HG03342 (cell line): ENCODE measurements around the gene RAB11FIP3.

Source experiments
- ATAC-seq: cut with Tn5 transposase; IDR thresholded peaks from one replicate; pipeline ENCODE4 v1.9.1; 2021; ENCODE audit warnings: mild to moderate bottlenecking, moderate library complexity; ENCODE audit not compliant: unreplicated experiment

The RAB11FIP3 gene

GRCh38 chr16:529012-529575 lies 103.6 kb downstream of the RAB11FIP3 start:
- ATAC-seq, result no peak

GRCh38 chr16:530111-530817 lies 104.8 kb downstream of the RAB11FIP3 start:
- ATAC-seq, result no peak

GRCh38 chr16:531494-532125 lies 106.2 kb downstream of the RAB11FIP3 start:
- ATAC-seq, result no peak

- ATAC-seq, result no peak
These were observed 108.1 kb downstream of the RAB11FIP3 start for GRCh38 chr16:533391-534123.

- no peak for ATAC-seq
These were observed 108.7 kb downstream of the RAB11FIP3 start for GRCh38 chr16:534135-534534.

- no peak for ATAC-seq
These were observed 109.5 kb downstream of the RAB11FIP3 start for GRCh38 chr16:534856-535445.

GRCh38 chr16:535446-536405 lies 110.3 kb downstream of the RAB11FIP3 start:
- no peak for ATAC-seq

GRCh38 chr16:536746-537145 lies 111.3 kb downstream of the RAB11FIP3 start:
- ATAC-seq, result no peak

- ATAC-seq, result no peak
These were observed 112.2 kb downstream of the RAB11FIP3 start for GRCh38 chr16:537415-538335.

- ATAC-seq, result no peak
These were observed 114.6 kb downstream of the RAB11FIP3 start for GRCh38 chr16:539901-540530.

- no peak for ATAC-seq
These were observed 115.3 kb downstream of the RAB11FIP3 start for GRCh38 chr16:540645-541340.

GRCh38 chr16:543301-544164 lies 118.1 kb downstream of the RAB11FIP3 start:
- no peak for ATAC-seq

- ATAC-seq, result no peak
These were observed 119.1 kb downstream of the RAB11FIP3 start for GRCh38 chr16:544517-544916.

- no peak for ATAC-seq
These were observed 121.7 kb downstream of the RAB11FIP3 start for GRCh38 chr16:546909-547770.

- no peak for ATAC-seq
These were observed 123.1 kb downstream of the RAB11FIP3 start for GRCh38 chr16:548586-548985.
